T-helper 9 cell (primary cell): ENCODE measurements around the gene UBR3.

Source experiments
- DNase-seq: peaks from one replicate; pipeline ENCODE4 v3.0.0-alpha.2; 2020

UBR3 gene

GRCh38 chr2:170013802-170014551, 186.7 kb downstream of the UBR3 start:
- DNase-seq = no peak

GRCh38 chr2:170014769-170015168, 187.5 kb downstream of the UBR3 start:
- no peak for DNase-seq

- no peak for DNase-seq
Observed at GRCh38 chr2:170017860-170018532, 190.7 kb downstream of the UBR3 start.

GRCh38 chr2:170019060-170019805, 192.0 kb downstream of the UBR3 start:
- DNase-seq = no peak

- DNase-seq = no peak
Observed at GRCh38 chr2:170020777-170021176, 193.5 kb downstream of the UBR3 start.

- no peak for DNase-seq
Observed at GRCh38 chr2:170022692-170023091, 195.4 kb downstream of the UBR3 start.

GRCh38 chr2:170024721-170025120, 197.5 kb downstream of the UBR3 start:
- DNase-seq = no peak

GRCh38 chr2:170025223-170025622, 198.0 kb downstream of the UBR3 start:
- no peak for DNase-seq

GRCh38 chr2:170026361-170026760, 199.1 kb downstream of the UBR3 start:
- no peak for DNase-seq

GRCh38 chr2:170029551-170029950, 202.3 kb downstream of the UBR3 start:
- DNase-seq = no peak

- no peak for DNase-seq
Observed at GRCh38 chr2:170030040-170030439, 202.8 kb downstream of the UBR3 start.

GRCh38 chr2:170031288-170031687, 204.0 kb downstream of the UBR3 start:
- DNase-seq = no peak

- no peak for DNase-seq
Observed at GRCh38 chr2:170034596-170034995, 207.3 kb downstream of the UBR3 start.

GRCh38 chr2:170038734-170039133, 211.5 kb downstream of the UBR3 start:
- no peak for DNase-seq

- DNase-seq = no peak
Observed at GRCh38 chr2:170039401-170040172, 212.3 kb downstream of the UBR3 start.

GRCh38 chr2:170044751-170045478, 217.7 kb downstream of the UBR3 start:
- DNase-seq = no peak

- no peak for DNase-seq
Observed at GRCh38 chr2:170047331-170048065, 220.2 kb downstream of the UBR3 start.

GRCh38 chr2:170052151-170052550, 224.9 kb downstream of the UBR3 start:
- DNase-seq = no peak

- no peak for DNase-seq
Observed at GRCh38 chr2:170054997-170055396, 227.7 kb downstream of the UBR3 start.

GRCh38 chr2:170056900-170057299, 229.6 kb downstream of the UBR3 start:
- DNase-seq = no peak

- no peak for DNase-seq
Observed at GRCh38 chr2:170063456-170064235, 236.4 kb downstream of the UBR3 start.
